Glutamatergic neuron (in vitro differentiated cells): Measurements from ENCODE around the gene TGIF1. TPM values are rescaled to one million over a fixed set of nuclear protein-coding genes. Genes with fewer than 3 reads are reported as not detected.

ENCODE experiments used
- DNase-seq: peaks from one replicate; pipeline ENCODE4 v3.0.0; 2022
- H3K27ac Mint-ChIP-seq: one replicate; pipeline ENCODE4 v1.8.0; 2020; ENCODE audit warnings: mild to moderate bottlenecking, mixed read lengths, inconsistent platforms; ENCODE audit not compliant: unreplicated experiment
- H3K27me3 Mint-ChIP-seq: one replicate; pipeline ENCODE4 v1.8.0; 2020; ENCODE audit warnings: mild to moderate bottlenecking, moderate library complexity, mixed read lengths, inconsistent platforms; ENCODE audit not compliant: unreplicated experiment
- H3K36me3 Mint-ChIP-seq: one replicate; pipeline ENCODE4 v1.8.0; 2020; ENCODE audit warnings: mild to moderate bottlenecking, mixed read lengths, inconsistent platforms; ENCODE audit not compliant: unreplicated experiment
- H3K4me1 Mint-ChIP-seq: one replicate; pipeline ENCODE4 v1.8.0; 2020; ENCODE audit warnings: mild to moderate bottlenecking, low read depth, mixed read lengths, inconsistent platforms; ENCODE audit not compliant: unreplicated experiment
- H3K4me3 Mint-ChIP-seq: one replicate; pipeline ENCODE4 v1.8.0; 2020; ENCODE audit warnings: mild to moderate bottlenecking, mixed read lengths, inconsistent platforms; ENCODE audit not compliant: unreplicated experiment
- H3K9me3 Mint-ChIP-seq: one replicate; pipeline ENCODE4 v1.8.0; 2020; ENCODE audit warnings: mild to moderate bottlenecking, moderate library complexity, mixed read lengths, inconsistent platforms; ENCODE audit not compliant: unreplicated experiment
- total RNA-seq: library from RNA; stranded (reverse); fragmentation: NEBNext Ultra II Directional; extraction: Animal tissue kit (Norgen Biotek cat#: 25700); gene quantifications from one replicate; pipeline ENCODE4 v1.2.1, GENCODE V29; 2021; ENCODE audit not compliant: unreplicated experiment
- TF ChIP-seq, protein P1 (sequence below): fragments of 200-600 bp; sonication (generic); IDR thresholded peaks from one replicate; pipeline ENCODE4 v1.5.0; 2021; ENCODE audit not compliant: partially characterized antibody, unreplicated experiment

Gene TGIF1
- total RNA-seq, 1 donor from 2014 or later: 17.1 TPM

DNA sequence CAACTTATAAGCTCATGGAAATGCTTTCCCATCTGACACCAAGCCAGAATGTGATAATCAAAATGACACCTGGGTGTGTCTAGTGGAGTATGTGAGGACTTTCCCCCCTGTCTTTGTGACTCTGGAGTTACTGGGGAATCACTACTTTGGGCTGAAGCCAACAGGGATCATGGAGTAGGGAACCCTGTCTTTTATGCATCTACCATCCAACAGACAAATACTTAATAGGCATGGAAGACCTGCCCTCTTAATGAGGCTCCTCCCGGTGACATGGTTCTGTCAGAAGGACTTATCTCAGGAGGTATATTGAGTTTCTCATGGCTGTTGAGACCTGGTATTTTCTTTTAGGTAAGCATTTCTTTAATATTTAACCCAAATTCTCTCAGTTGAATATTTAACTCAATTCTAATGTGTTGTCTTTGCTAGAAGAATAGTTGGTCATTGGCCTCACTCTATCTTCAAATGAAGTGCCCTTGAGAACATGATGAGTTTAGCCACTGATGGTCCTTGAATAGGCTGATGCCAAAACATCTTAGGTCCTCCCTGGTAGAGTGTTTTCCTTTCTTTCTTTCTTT, 42.1 kb downstream of the TGIF1 start:
- H3K36me3 Mint-ChIP-seq: no peaks in the 10 kb centered on the region
- H3K9me3 Mint-ChIP-seq: peaks cover 1% of the 10 kb centered on the region
- TF ChIP-seq, protein P1, sequence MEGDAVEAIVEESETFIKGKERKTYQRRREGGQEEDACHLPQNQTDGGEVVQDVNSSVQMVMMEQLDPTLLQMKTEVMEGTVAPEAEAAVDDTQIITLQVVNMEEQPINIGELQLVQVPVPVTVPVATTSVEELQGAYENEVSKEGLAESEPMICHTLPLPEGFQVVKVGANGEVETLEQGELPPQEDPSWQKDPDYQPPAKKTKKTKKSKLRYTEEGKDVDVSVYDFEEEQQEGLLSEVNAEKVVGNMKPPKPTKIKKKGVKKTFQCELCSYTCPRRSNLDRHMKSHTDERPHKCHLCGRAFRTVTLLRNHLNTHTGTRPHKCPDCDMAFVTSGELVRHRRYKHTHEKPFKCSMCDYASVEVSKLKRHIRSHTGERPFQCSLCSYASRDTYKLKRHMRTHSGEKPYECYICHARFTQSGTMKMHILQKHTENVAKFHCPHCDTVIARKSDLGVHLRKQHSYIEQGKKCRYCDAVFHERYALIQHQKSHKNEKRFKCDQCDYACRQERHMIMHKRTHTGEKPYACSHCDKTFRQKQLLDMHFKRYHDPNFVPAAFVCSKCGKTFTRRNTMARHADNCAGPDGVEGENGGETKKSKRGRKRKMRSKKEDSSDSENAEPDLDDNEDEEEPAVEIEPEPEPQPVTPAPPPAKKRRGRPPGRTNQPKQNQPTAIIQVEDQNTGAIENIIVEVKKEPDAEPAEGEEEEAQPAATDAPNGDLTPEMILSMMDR: no peak
- no peaks in the 10 kb centered on the region for H3K4me1 Mint-ChIP-seq
- H3K27me3 Mint-ChIP-seq: peaks cover 3% of the 10 kb centered on the region
- DNase-seq: no peak
- H3K4me3 Mint-ChIP-seq: no peak overlapping the region
- no peak overlapping the region for H3K27ac Mint-ChIP-seq

DNA sequence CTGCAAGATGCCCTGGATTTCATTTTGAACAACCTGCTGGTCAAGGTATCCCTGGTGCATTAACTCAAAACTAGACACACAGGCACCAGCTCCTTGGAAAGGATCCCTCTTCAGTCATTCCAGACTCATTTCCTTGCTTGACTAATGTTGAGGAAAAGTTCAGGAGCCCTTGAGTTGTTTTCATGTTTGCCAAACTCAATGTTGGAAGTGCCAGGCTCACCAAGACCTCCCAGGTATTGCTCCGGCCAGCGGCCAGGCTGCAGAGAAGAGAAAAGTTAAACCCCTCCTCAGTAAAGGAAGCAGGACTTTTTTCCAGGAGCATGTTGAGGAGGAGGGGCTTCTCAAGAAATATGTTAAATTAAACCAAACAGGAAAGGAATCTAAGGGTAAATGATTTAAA, 42.7 kb downstream of the TGIF1 start:
- peaks cover 1% of the 10 kb centered on the region for H3K9me3 Mint-ChIP-seq
- DNase-seq: no peak
- peaks cover 3% of the 10 kb centered on the region for H3K27me3 Mint-ChIP-seq
- no peak overlapping the region for H3K27ac Mint-ChIP-seq
- no peaks in the 10 kb centered on the region for H3K4me1 Mint-ChIP-seq
- H3K4me3 Mint-ChIP-seq: no peak overlapping the region
- TF ChIP-seq, protein P1: no peak
- no peaks in the 10 kb centered on the region for H3K36me3 Mint-ChIP-seq

DNA sequence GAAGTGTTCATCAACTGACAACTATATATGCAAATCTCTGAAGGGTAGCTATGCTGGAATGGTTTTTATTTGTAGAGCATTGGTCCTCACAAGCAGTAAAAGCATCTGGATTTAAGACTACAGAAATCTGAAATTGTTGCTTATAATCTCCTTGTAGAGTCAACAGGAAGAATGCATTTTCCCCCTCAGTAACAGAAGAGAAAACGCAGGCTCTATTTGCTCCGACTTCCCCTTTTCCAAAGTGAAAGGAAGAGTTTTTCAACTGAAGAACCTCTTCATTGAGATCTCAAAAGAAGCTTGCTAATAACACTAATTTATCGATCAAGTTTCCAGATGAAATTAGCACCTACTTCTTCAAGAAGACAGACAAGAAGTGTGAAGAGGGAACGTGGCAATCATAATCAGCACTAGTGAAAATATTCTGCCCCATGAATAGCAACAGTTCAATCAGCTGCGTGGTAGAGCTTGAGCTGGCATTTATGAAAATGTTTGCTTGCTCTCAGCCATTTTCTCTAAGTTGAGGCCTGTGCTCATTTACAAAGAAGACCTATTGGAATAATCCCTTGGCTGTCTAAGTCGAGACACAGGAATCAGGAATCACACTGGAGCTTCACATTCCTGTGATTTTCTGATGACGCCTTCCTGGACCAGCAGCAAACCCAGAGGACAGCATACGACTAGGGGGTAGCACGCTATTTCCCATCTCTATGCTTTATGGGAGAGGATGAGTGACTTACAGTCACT, 43.7 kb downstream of the TGIF1 start:
- DNase-seq: no peak
- no peak overlapping the region for H3K27ac Mint-ChIP-seq
- H3K36me3 Mint-ChIP-seq: no peaks in the 10 kb centered on the region
- TF ChIP-seq, protein P1: no peak
- peaks cover 2% of the 10 kb centered on the region for H3K27me3 Mint-ChIP-seq
- peaks cover 2% of the 10 kb centered on the region for H3K4me1 Mint-ChIP-seq
- no peak overlapping the region for H3K4me3 Mint-ChIP-seq
- H3K9me3 Mint-ChIP-seq: peaks cover 1% of the 10 kb centered on the region

DNA sequence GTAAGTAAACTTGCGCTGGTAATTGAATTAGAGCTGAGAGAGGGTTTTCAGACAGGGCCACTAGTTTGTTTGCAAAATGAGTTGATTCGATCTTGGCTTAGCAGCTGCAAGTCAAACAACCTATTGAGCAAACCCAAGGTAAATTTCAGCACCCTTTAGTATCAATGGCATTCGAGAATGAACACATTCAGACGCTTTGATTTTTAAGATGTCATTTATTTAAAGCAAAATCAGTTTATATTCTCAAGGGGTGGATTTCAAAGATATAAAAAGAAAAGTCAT, 44.2 kb downstream of the TGIF1 start:
- peaks cover 3% of the 10 kb centered on the region for H3K4me1 Mint-ChIP-seq

DNA sequence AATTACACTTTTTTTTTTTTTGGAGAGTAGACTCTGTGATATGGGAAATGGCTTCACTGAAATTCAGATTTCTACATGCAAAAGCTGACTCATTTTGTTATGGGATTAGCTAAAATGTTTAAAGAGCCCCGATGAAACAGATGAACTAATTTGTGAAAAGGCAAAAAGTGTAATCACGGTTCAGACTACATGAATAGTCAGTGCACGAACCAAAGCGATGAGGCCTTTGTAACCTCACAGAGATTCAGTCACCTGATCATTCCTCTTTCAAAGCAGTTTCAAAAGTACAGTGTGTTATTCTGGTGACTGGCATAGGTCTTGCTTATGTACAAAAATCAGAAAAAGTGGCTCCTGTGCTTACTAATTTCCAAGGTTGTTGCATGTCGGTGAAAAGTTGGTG, 44.6 kb downstream of the TGIF1 start:
- H3K4me1 Mint-ChIP-seq: peaks cover 5% of the 10 kb centered on the region
- H3K36me3 Mint-ChIP-seq: no peaks in the 10 kb centered on the region
- H3K9me3 Mint-ChIP-seq: peaks cover 3% of the 10 kb centered on the region
- no peak overlapping the region for H3K27ac Mint-ChIP-seq
- TF ChIP-seq, protein P1: no peak
- no peak for DNase-seq
- H3K4me3 Mint-ChIP-seq: no peak overlapping the region
- H3K27me3 Mint-ChIP-seq: peaks cover 2% of the 10 kb centered on the region

More for the DNA sequence above, 44.2 kb downstream of the TGIF1 start:
- no peak overlapping the region for H3K4me3 Mint-ChIP-seq
- TF ChIP-seq, protein P1: no peak
- H3K27me3 Mint-ChIP-seq: peaks cover 2% of the 10 kb centered on the region
- H3K36me3 Mint-ChIP-seq: no peaks in the 10 kb centered on the region
- H3K9me3 Mint-ChIP-seq: peaks cover 1% of the 10 kb centered on the region
- no peak overlapping the region for H3K27ac Mint-ChIP-seq
- no peak for DNase-seq
